Panc1 (cell line): ENCODE measurements around the gene CAPN9. TPM values are rescaled to one million over a fixed set of nuclear protein-coding genes. Genes with fewer than 3 reads are reported as not detected.
"Not testable (repeated sequence)": the region's sequence is repeated elsewhere in the genome, so short reads cannot be mapped to it uniquely, and the experiment has no call there.

Experiments
- ATAC-seq: fragments of 200-7000 bp; cut with Tn5 transposase; 2 replicates; pipeline ENCODE4 v1.9.1; 2020; ENCODE audit warnings: mild to moderate bottlenecking, moderate library complexity
- BruUV-seq: library from RNA; stranded (reverse); fragments of 400-500 nt; replicated peaks from 2 replicates; lab custom pipeline; 2021; lab: Mats Ljungman, UMichigan
- CTCF ChIA-PET: fragments of 300-600 bp; sonication (Branson Sonifier 250); formaldehyde crosslinking; loops from one replicate; lab custom pipeline; 2022; ENCODE audit warnings: antibody characterized with exemption; lab: Charles Lee
- POLR2A ChIA-PET: fragments of 300-600 bp; sonication (Branson Sonifier 250); formaldehyde crosslinking; loops from one replicate; lab custom pipeline; 2022; ENCODE audit warnings: antibody characterized with exemption; lab: Charles Lee
- DNase-seq: peaks from one replicate; pipeline ENCODE4 v3.0.0-alpha.2; 2010; ENCODE audit warnings: low read depth, low spot score
- H3K27ac ChIP-seq: 2 replicates; pipeline ENCODE4 v1.5.1; 2011; ENCODE audit warnings: mild to moderate bottlenecking, low read length, inconsistent platforms
- H3K27me3 ChIP-seq: fragments of 200-500 bp; sonication (Bioruptor generic); 2 replicates; pipeline ENCODE4 v1.6.0; 2014; ENCODE audit warnings: low read length, inconsistent platforms; ENCODE audit not compliant: control insufficient read depth, insufficient read depth
- H3K36me3 ChIP-seq: fragments of 200-500 bp; sonication (Bioruptor generic); 2 replicates; pipeline ENCODE4 v1.5.1; 2014; ENCODE audit warnings: inconsistent platforms, mild to moderate bottlenecking, low read length, moderate library complexity; ENCODE audit not compliant: control insufficient read depth, insufficient read depth
- H3K4me1 ChIP-seq: 2 replicates; pipeline ENCODE4 v1.5.1; 2011; ENCODE audit warnings: inconsistent platforms, mild to moderate bottlenecking, low read length, moderate library complexity; ENCODE audit not compliant: control insufficient read depth, insufficient read depth
- H3K4me3 ChIP-seq, 2 experiments: 2 replicates each; pipeline ENCODE4 v1.5.1; 2011 to 2012; ENCODE audit warnings: low read depth in 2 of 2, low read length in 2 of 2, mild to moderate bottlenecking in 2 of 2, inconsistent platforms in 1 of 2, moderate library complexity in 1 of 2
- H3K9me3 ChIP-seq: fragments of 200-500 bp; sonication (Bioruptor generic); 2 replicates; pipeline ENCODE4 v1.5.1; 2014; ENCODE audit warnings: low read depth, mild to moderate bottlenecking, inconsistent platforms, low read length, moderate library complexity; ENCODE audit not compliant: control insufficient read depth, insufficient read depth
- CTCF ChIP-seq: fragments of 450-650 bp; IDR thresholded peaks from 2 replicates; pipeline ENCODE4 v1.5.1; 2017; ENCODE audit warnings: mild to moderate bottlenecking
- POLR2AphosphoS5 ChIP-seq: IDR thresholded peaks from 2 replicates; pipeline ENCODE4 v1.6.1; 2012; ENCODE audit warnings: mild to moderate bottlenecking, low read depth, low read length, moderate library complexity
- REST ChIP-seq, 2 experiments: IDR thresholded peaks; 2 replicates each; pipeline ENCODE4 v1.6.1; 2011 to 2012; ENCODE audit warnings: low read depth in 2 of 2, control low read depth in 1 of 2, low read length in 1 of 2, mild to moderate bottlenecking in 1 of 2, moderate library complexity in 1 of 2; ENCODE audit not compliant: insufficient read depth in 1 of 2
- SIN3A ChIP-seq: IDR thresholded peaks from 2 replicates; pipeline ENCODE4 v1.6.1; 2012; ENCODE audit warnings: low read depth, mild to moderate bottlenecking, low read length, moderate library complexity, borderline replicate concordance; ENCODE audit not compliant: insufficient read depth
- TCF7L2 ChIP-seq: IDR thresholded peaks from 2 replicates; pipeline ENCODE4 v1.6.1; 2011; ENCODE audit warnings: mild to moderate bottlenecking, low read depth, low read length, inconsistent platforms
- in situ Hi-C: cut with HindIII; loops from 2 replicates; pipeline ENCODE4 v1.10.0; 2016; ENCODE audit warnings: low sequenced_read_pairs, low pct_unique_long_range_greater_than_20kb
- intact Hi-C: fragments of 100-400 bp; cut with micrococcal nuclease; formaldehyde crosslinking; loops from one replicate; pipeline ENCODE4 v1.10.0; 2022; ENCODE audit not compliant: unreplicated experiment
- total RNA-seq: library from RNA; stranded (reverse); gene quantifications from one replicate; pipeline ENCODE4 v1.2.1, GENCODE V29; 2021; ENCODE audit not compliant: unreplicated experiment

CAPN9 gene
- total RNA-seq, 1 experiment from 2014 or later: not detected

GRCh38 chr1:230843503-230844309, 96.5 kb downstream of the CAPN9 start:
- Histone ChIP-seq H3K9me3 (no peaks in the 10 kb centered on the region), H3K36me3 (no peaks in the 10 kb centered on the region), H3K27ac (no peak overlapping the region), H3K4me3 (no peak overlapping the region), H3K27me3 (no peaks in the 10 kb centered on the region), H3K4me1 (no peaks in the 10 kb centered on the region; the same call in 1 of the 2 replicates)
- BruUV-seq: no TSS peak
- TF ChIP-seq REST (IDR thresholded peaks at IDR 0.05; ENCODE audit: insufficient read depth in 1 of 2, low read depth in 2 of 2, low read length in 1 of 2) (no peak), TCF7L2 (no peak), SIN3A (no peak), CTCF (no peak), POLR2AphosphoS5 (no peak)
- POLR2A ChIA-PET: no interaction called here
- intact Hi-C loops: no loop called here
- in situ Hi-C loops: no loop called here
- ATAC-seq (no peak), DNase-seq (no peak)
- CTCF ChIA-PET: no interaction called here

DNA sequence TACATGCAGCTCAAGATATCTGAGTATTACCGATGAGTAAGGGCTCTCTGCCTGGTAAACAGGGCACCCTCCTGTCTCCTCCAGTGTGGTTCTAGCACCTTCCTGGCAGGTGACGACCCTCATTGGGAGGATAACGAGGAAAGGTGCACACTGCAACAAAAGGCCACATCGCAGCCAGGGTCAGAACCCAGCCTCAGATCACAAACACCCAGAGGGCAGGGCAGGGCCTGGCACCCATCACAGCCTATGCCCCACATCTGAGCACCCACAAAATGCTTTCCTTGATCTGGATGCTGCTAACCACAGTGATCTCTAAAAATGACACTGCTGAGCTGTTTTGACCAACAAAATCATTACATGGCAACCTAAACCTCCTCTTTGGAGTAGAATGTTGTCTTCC, 97.4 kb downstream of the CAPN9 start:
- Histone ChIP-seq H3K9me3 (no peaks in the 10 kb centered on the region), H3K4me3 (no peak overlapping the region), H3K4me1 (peaks cover 6% of the 10 kb centered on the region; the same call in 1 of the 2 replicates), H3K27me3 (no peaks in the 10 kb centered on the region), H3K36me3 (no peaks in the 10 kb centered on the region), H3K27ac (no peak overlapping the region)
- no peak for TF ChIP-seq SIN3A
- TF ChIP-seq TCF7L2: no peak
- no peak for TF ChIP-seq CTCF
- TF ChIP-seq POLR2AphosphoS5: no peak
- TF ChIP-seq REST (IDR thresholded peaks at IDR 0.05; ENCODE audit: insufficient read depth in 1 of 2, low read depth in 2 of 2, low read length in 1 of 2): no peak
- intact Hi-C loops: no loop called here
- DNase-seq (no peak), ATAC-seq (no peak)
- ChIA-PET CTCF (no interaction called here), POLR2A (no interaction called here)
- in situ Hi-C loops: no loop called here
- no TSS peak for BruUV-seq

GRCh38 chr1:230845184-230845583, 98.0 kb downstream of the CAPN9 start:
- H3K27ac ChIP-seq, H3K27me3 ChIP-seq, BruUV-seq, intact Hi-C loops, POLR2A ChIA-PET, ATAC-seq, H3K9me3 ChIP-seq, H3K4me3 ChIP-seq, CTCF ChIA-PET, DNase-seq, H3K36me3 ChIP-seq, in situ Hi-C loops: not testable (repeated sequence)
- peaks cover 13% of the 10 kb centered on the region; the same call in 1 of the 2 replicates for H3K4me1 ChIP-seq
